ENCODE measurements around the gene ASPHD1.
"Not testable (repeated sequence)": the region's sequence is repeated elsewhere in the genome, so short reads cannot be mapped to it uniquely, and the experiment has no call there.

The ASPHD1 gene, protein sequence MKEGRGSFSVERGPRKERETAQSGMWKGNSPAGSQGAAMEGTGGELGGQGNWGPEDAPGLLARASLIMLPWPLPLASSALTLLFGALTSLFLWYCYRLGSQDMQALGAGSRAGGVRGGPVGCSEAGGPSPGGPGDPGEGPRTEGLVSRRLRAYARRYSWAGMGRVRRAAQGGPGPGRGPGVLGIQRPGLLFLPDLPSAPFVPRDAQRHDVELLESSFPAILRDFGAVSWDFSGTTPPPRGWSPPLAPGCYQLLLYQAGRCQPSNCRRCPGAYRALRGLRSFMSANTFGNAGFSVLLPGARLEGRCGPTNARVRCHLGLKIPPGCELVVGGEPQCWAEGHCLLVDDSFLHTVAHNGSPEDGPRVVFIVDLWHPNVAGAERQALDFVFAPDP

DNA sequence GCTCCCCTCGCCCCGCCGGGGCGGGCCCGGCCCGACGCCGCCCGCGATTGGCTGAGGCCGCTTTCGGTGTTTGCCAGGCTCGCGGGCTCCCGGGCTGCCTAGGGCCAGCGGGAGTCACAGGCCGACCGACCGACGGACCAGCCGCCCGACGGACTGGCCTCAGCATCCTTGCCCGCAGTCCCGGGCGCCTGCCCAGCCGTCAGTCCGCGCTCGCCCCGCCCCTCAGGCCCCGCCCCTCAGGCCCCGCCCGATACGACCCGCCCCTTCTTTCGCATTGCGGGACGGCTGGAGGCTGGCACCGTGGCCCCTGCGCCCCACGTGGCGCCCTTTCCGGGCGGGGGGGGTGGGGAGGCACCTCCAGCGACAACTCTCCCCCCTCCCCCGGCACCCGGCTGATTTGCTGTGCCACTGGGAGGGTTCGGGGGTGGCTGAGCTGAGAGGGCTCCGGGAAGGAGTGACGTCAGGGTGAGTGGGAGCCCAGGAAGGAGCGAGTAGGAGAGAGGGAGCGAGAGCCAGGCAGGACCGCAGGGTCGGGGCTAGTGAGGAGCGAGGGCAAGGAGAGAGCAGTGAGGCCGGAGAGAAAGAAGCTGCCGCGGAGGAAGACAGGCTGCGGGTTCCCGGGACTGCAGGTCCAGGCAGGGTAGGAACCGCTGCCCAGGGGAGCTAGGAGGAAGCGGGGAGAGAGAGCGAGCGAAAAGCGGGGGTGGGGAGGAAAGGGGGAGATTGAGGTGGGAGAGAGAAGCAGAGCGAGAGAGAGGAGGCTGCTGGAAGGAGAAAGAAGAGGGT, at the start of gene ASPHD1:
ASPHD1 (plus strand) TSS at position 387 of the 786 bp plus-strand sequence. CDS start 484 bp downstream, outside the sequence.
- no peak for FAIRE-seq

DNA sequence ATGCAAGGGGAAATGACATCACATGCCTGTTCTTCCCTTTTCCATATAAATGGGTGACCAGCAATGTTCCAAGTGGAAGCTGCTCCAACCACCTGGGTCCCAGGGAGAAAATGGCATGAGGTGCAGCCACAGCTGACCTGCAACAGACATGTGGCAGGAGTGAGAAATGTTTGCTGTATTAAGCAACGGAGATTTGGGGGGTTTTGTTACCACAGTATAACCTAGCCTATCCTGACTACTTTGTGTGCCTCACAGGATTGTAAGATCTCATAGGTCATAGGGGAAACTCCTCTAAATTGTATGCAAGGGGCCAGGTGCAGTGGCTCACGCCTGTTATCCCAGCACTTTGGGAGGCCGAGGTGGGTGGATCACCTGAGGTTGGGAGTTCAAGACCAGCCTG, 49.3 kb upstream of the ASPHD1 start:
- no peak for FAIRE-seq

DNA sequence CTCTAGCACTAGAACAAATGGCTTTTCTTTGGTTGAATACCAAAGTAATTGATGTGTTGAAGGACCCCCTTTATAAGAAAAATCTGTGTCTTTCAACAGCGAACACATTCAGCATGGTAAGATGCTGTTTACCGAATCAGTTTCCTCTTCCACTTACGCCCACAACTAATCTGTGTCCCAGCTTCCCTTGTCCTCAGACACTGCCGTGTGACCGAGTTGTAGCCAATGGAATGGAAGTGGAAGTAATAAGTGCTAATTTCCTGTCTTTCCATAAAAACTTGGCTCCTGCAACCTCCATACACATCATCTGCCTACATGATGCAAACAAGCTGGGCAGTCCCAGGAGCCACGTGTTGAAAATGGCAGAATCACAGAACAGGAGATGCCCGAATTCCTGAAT, 47.6 kb upstream of the ASPHD1 start:
- no peak for FAIRE-seq

DNA sequence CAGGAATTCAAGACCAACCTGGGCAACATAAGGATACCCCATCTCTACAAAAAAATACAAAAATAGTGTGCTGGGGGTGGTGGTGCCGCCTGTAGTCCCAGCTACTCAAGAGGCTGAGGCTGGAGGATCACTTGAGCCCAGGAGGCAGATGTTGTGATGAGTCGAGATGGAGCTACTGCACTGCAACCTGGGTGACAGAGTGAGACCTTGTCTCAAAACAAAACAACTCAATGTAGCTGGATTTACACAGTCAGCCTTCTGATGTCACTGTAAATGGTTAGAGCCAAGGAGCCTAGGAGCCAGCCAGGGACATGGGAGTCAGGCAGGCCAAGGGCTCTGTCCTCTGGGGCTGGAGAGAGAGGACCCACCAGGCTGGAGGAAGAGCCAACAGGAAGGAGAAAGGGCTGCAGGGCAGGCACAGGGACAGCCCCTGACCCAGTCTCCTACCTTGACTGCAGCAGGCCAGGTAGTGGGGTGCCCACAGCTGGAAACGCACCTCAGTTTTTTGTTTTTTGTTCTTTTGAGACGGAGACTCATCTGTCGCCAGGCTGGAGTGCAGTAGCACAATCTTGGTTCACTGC, 45.7 kb upstream of the ASPHD1 start:
- no peak for FAIRE-seq

DNA sequence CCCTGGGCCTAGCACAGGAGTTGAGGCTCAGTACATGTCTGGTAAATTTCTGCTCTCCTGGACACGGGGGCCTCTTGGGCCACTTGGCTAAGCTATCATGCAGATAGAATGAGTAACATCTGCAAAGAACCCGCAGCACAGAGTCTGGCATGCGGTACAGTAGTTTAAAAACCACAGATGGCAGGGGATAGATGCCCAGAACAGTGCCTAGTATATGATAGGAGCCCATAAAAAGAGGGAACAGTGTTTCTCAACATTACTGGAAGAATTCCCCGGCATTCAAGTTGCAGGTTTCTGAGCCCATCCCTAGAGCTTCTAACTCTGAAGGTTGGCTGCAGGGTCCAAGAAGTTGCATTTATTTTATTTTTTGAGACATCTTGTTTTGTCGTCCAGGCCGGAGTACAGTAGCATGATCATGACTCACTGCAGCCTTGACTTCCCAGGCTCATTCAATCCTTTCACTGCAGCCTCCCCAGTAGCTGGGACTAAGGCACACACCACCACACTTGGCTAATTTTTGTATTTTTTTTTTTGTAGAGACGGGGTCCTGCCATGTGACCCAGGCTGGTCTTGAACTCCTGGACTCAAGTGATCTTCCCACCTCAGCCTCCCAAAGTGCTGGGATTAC, 43.0 kb upstream of the ASPHD1 start:
- FAIRE-seq: no peak

DNA sequence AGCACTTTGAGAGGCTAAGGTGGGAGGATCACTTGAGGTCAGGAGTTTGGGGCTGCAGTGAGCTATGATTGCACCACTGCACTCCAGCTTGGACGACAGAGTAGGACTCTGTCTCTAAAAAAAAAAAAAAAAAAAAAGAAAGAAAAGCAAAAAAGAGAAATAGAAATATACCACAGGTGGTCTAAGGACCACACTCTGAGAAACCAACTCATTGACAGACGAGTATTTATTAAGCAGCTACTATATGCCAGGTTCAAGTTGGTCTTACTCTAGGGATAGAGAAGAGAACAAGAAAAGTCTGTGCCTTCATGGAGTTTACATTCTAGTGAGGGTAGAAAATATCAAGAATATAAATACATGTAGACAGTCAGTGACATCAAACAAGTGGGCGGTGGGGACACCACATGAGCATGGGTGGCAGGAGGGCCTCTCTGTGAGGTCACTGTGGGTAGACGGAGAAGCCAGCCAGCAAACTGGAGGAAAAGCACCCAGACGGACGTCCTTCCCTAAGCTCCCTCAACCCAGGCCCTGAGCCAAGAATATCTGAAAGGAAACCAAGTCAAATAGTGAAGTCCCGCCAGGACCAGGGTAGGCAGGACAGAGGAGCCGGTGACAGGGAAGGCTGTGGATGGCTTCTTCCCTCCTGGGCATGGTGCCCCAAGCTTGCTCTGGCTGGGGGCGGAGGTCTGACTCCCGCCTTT, 42.0 kb upstream of the ASPHD1 start:
- FAIRE-seq: no peak

DNA sequence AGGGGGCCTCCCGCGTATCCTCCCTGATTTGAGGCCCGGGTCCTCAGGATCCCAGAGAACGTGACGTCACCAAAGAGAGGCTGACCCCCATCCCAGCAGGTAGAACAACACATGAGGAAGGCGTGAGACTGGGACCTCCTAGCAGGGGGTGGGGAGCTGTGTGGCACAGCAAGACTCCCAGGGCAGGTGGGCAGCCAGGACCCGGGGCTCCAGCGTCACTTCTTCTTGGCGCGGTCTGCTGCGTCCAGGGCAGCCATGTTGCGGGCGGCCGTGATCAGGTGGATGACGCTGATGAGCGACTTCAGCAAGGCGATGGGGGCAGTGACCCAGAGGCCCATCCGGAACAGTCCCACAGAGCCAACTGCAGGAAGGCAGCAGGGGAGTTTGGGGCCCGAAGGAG, 41.3 kb upstream of the ASPHD1 start:
- FAIRE-seq: no peak

DNA sequence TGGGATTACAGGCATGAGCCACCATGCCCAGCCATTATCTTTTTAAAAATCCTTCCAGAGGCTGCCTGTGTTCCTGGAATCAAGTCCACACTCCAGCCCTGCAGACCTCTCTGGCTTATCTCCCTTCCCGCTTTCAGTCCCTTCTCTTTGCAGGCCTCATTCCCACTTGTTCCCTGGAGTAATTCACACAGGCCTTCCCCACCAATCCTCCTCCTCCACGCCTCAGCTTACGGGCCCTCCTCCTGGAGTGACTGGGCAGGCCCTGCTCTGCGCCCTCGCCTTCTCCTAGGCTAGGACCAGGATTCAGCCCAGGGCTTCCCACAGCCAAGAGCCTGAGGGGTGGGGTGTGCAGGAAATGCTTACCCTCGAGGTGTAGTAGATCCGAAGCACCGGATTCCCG, 40.1 kb upstream of the ASPHD1 start:
- FAIRE-seq: no peak

DNA sequence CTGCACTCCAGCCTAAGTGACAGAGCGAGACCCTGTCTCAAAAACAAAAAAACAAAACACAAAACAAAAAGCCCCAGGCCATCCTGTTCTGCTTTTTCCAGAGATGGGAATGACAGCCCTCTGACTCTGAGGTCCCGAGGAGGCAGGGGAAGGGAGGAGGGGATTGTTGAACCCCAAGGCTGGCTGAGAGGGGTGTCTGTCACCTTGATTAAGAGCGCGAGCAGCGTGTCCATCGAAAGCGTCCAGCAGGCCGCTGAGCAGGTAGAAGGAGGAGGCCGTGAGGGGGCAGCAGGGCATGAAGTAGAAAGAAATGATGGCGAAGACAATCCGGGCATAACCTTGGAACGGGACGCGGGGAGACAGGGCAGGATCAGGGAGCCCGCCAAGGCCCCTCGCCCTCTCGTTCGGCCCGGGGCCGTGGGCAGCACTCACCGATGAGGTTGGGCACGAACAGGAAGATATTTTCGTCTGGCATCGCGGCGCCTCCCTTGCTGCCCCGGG, 37.9 kb upstream of the ASPHD1 start:
- FAIRE-seq: no peak

DNA sequence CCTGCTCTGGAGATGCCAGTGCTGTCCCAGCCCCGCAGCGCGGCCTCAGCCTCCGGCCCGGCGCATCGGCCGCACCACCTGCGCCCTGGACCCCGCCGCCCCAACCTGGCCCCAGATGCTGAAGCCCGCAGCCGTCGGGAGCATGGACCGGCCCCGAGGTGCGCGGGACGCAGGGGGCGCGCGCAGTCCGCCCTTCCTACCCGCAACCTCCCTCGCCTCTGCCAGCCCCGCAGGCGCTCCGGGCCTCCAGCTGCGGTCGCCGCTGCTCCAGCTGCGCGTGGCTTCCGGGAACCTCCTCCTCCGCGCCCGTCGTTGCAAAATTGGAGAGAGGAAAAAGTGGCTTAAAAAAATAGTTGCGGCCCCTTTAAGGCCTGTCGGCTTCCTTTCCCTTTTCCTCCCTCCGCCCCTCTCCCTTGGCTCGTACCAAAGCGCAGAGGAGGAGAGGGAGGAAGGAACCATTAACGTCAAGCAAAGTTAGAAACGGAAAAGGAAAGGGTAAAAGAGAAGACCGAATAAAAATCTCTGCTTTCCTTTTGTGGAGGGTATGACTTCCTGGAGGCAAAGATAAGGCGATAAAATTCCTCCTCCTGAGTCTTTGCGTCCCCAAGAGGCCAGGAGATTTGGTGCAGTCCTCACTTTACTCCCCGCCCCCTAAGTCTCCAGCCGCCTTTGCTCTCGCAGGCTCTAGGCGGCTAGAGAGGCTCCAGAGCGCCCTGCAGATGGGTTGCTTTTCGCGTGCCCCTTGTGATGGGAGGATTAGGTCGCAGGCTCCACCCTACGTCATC, 37.2 kb upstream of the ASPHD1 start, which contains the start of gene CDIPT:
CDIPT (minus strand) TSS at position 343 of the 785 bp plus-strand sequence. CDS start 369 bp downstream, outside the sequence.
- peak; percentile 70 for FAIRE-seq

DNA sequence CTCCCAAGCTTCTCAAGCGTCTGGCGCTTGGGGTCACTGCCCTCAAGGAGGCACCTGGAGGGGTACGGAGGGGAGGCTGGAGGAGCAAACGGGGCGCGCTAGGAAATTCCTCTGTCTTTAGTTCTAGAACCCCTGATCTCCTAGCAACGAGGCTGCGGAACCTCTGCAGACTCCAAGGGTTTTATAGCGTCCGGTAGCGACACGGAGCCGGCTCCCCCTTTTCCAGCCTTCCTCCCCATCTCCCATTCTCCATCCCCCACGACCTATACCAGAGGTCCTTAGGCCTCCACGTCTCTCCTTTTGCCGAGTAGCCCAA, 36.7 kb upstream of the ASPHD1 start:
- FAIRE-seq: no peak

DNA sequence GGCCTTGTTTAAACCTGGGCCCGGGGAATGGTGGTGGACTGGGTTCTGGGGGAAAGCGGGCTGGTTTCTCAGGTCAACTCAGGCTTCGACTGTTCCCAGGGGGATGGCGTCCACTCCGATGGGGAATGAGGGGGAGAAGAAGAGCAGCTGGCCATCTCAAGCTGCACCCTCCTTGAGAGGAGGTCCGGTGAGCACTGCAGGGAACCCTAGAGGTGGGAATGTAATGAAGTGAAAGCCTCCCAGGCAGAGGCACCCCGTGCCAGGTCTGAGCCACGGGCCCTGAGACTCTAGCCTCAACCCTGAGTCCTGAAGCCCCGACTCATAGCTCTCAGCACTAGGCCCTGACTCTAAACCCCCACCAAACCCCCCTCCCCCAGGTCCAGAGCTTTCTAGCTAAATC, 36.1 kb upstream of the ASPHD1 start:
- FAIRE-seq: no peak

DNA sequence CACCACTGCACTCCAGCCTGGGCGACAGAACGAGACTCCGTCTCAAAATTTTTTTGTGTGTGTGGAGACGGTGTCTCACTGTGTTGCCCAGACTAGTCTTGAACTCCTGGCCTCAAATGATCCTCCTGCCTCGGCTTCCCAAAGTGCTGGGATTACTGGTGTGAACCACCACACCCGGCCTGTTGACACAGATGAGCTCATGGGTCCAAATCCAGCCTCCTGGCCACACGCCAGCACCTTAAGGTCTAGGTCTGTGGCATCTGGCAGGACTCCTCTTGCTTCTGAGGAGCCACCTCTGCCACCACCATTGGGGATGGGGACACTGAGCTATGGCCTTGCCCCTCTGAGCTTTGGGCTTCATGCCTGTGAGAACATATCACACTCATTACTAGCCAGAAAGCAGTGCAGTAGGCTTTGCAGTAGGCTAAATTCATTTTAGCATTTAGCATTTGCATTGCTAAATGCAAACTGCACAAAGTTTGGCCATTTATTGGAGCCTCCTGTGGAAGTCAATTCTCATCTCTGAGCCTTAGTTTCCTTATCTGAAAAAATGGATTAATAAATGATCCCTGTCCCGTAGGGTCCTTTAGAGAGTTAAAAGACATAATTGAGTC, 31.8 kb upstream of the ASPHD1 start:
- FAIRE-seq: no peak

DNA sequence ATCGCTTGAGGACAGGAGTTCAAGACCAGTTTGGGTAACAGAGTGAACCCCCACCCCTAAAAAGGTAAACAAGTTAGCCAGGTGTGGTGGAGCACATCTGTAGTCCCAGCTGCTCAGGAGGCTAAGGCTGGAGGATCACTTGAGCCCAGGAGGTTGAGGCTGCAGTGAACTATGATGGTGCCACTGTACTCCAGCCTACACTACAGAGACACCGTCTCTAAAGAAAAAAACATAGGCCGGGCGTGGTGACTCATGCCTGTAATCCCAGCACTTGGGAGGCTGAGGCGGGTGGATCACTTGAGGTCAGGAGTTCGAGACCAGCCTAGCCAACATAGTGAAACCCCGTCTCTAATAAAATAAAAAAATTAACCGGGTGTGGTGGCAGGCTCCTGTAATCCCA, 31.2 kb upstream of the ASPHD1 start:
- not testable (repeated sequence) for FAIRE-seq

DNA sequence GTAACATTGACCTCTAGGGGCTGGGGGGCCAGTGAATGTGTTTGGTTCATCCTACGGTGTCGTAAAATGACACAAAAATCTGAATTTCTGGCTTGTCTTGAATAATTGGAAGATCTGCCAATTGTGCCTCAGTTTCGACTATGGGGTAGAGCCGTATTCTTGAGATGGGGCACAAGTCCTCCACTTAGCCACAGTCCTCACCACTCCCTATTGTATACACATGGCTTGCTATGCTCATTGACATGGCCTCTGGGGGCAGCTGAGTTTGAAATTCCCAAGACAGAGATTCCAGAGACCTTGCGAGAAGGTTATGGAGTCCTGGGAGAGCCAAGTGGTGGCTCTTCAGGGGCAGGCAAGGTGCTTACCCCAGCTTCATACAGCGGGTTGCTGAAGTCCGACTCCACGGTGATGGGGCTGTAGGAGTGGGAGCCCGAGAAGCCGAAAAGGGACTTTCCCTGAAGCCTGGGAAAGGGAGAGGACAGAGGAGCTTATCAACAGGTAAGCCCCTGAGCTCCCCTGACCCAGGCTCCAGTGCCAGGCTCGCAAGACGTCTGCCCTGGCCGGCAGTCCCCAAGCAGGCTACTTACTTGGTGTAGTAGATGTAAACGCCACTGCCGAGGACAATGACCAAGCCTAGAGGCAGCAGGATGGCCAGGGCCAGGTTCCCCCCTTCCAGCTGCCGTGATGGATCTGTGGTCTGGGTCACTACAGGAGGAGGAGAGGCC, 28.3 kb upstream of the ASPHD1 start:
- FAIRE-seq: no peak

DNA sequence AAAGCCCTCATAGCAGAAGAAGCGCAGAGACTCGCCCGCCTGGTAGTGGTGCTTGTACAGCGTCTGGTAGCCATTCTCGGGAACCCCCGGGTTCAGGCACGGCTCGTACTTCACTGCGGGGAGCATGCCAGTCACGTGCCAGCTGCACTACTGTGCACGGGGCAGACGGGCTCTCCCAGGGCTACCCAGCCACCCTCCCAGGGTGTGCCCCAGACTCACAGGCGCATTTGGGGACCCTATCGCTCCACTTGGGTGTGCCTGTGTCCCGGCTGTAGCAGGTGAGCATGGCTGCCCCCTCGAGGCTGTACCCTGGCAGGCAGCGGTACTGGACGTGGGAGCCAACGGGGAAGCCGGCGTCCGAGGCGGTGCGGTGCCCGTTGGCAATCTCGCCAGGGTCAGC, 27.0 kb upstream of the ASPHD1 start:
- no peak for FAIRE-seq

DNA sequence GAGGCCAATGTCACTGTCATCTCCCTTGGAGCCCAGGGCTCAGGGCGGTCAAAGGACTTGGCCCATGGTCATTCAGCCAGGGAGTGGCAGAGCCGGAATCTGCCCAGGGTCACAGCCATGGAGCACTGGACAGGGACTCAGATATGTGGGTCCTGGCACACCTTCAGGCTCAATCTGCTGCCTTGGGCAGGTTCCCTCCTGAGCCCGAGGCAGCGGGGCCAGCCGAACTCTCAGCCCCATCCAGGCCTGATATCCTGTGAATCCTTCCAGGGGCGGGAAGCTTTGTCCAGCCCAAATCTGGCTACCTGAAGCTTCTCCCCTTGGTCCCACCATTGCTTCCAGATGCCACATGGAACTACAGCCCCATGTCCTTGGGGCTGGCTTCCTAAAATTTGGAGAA, 25.1 kb upstream of the ASPHD1 start:
- FAIRE-seq: no peak

DNA sequence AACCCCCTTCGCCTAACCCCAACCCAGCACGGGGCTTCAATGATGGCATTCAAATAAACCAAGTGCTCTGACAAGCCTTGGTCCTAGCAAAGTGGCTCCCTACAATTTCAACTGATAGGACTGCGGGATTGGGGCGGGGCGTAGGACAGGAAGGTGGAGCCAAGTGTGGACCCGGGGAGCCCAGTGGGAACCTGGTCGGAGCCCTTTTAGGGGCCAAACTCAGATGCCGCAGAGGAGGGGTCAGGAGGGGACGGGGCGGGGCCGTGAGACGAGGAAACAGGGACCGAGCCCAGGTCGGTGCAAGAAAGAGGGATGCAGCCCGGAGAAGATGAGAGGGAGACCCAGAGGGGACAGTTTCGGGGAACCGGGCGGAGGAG, 24.1 kb upstream of the ASPHD1 start:
- FAIRE-seq: no peak

DNA sequence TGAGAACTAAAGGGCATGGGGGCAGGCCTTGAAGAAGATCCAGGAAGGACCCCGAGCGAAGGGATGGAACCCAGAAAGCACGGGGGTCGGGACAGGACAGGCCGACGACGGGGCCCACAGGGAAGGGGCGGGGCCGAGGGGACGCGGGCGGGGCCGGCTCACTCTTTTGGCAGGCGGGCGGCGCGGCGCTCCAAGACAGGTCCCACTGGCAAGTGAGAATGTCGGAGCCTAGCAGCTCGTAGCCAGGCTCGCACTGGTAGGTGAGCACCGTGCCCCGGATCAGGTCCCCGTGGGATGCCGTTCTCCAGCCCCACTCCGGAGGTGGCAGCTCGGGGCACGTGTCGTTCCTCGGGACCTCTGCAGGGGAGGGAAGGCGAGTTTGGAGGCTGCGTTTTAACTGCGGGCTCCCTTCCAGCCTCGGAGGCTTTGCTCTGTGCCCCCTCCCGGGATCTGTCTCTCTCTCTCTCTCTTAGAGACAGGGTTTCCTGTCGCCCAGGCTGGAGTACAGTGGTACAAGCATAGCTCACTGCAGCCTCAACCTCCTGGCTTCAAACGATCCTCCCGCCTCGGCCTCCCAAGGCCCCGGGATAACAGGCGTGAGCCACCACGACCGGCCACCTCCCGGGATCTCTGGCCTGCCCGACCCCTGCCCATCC, 23.6 kb upstream of the ASPHD1 start:
- FAIRE-seq: no peak

Measured in islet of Langerhans (tissue), 1 donor.